Measurements from ENCODE around the gene ADARB2.

Gene ADARB2

GRCh38 chr10:1660815-1661214, 76.5 kb downstream of the ADARB2 start:
- TF ChIP-seq FOXM1 (IDR thresholded peaks at IDR 0.05; ENCODE audit: borderline replicate concordance, low read depth) (no peak), YY1 (IDR thresholded peaks at IDR 0.05; ENCODE audit: low read depth) (no peak), RAD21 (IDR thresholded peaks at IDR 0.05; ENCODE audit: low read depth) (no peak), REST (IDR thresholded peaks at IDR 0.05; ENCODE audit: low read depth) (no peak), USF1 (IDR thresholded peaks at IDR 0.05) (no peak), CREB1 (IDR thresholded peaks at IDR 0.05; ENCODE audit: low read depth) (no peak), EGR1 (IDR thresholded peaks at IDR 0.05) (no peak), CEBPB (IDR thresholded peaks at IDR 0.05) (no peak), TEAD4 (IDR thresholded peaks at IDR 0.05) (no peak), EP300 (IDR thresholded peaks at IDR 0.05; ENCODE audit: borderline replicate concordance) (no peak), TCF12 (IDR thresholded peaks at IDR 0.05; ENCODE audit: low read depth) (no peak), ZBTB7A (IDR thresholded peaks at IDR 0.05; ENCODE audit: low read depth) (no peak), NFIC (IDR thresholded peaks at IDR 0.05) (no peak), TAF1 (IDR thresholded peaks at IDR 0.05; ENCODE audit: low read depth) (no peak)
- TF ChIP-seq, protein P1, sequence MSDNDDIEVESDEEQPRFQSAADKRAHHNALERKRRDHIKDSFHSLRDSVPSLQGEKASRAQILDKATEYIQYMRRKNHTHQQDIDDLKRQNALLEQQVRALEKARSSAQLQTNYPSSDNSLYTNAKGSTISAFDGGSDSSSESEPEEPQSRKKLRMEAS (IDR thresholded peaks at IDR 0.05), result no peak

DNA sequence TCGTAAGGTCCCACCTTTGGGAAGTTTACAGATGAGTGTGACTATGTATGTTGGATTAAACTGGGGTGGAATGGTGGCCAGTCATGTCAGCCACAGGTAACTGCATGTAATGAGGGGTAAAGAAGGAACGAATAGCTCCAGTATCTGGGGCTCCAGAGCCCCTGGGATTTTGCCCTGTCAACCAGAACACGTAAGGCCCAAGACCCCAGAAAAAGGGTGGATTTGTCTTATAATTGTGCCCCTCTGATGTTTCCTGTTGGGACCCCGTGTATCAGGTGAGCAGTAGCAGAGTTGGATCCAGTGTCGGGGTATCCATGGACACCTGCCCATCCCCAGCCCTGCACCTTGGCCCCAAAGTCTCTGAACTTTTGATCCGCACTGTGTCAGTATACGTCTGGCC, 76.9 kb downstream of the ADARB2 start:
- no peak for TF ChIP-seq ZBTB7A (IDR thresholded peaks at IDR 0.05; ENCODE audit: low read depth)
- TF ChIP-seq NFIC (IDR thresholded peaks at IDR 0.05), result no peak

DNA sequence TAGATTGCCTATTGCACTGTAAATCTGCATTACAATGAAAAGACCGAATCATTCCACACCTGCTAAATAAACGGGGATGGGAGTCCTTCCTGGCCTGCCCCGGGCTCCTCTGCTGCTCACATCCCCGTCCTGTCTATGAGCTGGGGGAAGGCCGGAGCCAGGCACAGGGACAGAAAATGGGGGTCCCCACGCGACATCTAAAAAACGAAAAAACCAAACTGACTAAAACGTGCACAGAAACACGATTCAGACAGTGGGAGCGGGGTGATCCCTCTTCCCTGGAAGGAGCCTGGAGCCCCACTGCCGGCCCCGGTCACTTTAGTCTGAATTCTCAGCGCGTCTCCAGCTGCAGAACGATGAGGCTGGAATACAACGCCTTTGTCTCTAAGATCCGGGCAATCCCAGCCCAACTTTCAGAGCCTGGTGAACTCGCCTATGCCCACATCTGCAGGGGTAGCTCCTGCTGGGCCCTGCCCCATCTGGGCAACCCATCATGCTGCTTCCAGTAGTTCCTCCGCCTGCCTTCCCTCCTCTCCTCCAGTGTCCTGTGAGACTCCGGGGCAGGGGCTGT, 78.0 kb downstream of the ADARB2 start:
- TF ChIP-seq EGR1 (IDR thresholded peaks at IDR 0.05) (no peak), CREB1 (IDR thresholded peaks at IDR 0.05; ENCODE audit: low read depth) (no peak), TCF12 (IDR thresholded peaks at IDR 0.05; ENCODE audit: low read depth) (no peak), TAF1 (IDR thresholded peaks at IDR 0.05; ENCODE audit: low read depth) (no peak), USF1 (IDR thresholded peaks at IDR 0.05) (no peak), YY1 (IDR thresholded peaks at IDR 0.05; ENCODE audit: low read depth) (no peak), EP300 (IDR thresholded peaks at IDR 0.05; ENCODE audit: borderline replicate concordance) (no peak), NFIC (IDR thresholded peaks at IDR 0.05) (no peak), ZBTB7A (IDR thresholded peaks at IDR 0.05; ENCODE audit: low read depth) (no peak), CEBPB (IDR thresholded peaks at IDR 0.05) (no peak), FOXM1 (IDR thresholded peaks at IDR 0.05; ENCODE audit: borderline replicate concordance, low read depth) (no peak), REST (IDR thresholded peaks at IDR 0.05; ENCODE audit: low read depth) (no peak), TEAD4 (IDR thresholded peaks at IDR 0.05) (no peak), RAD21 (IDR thresholded peaks at IDR 0.05; ENCODE audit: low read depth) (no peak)
- TF ChIP-seq, protein P1 (IDR thresholded peaks at IDR 0.05), result no peak

DNA sequence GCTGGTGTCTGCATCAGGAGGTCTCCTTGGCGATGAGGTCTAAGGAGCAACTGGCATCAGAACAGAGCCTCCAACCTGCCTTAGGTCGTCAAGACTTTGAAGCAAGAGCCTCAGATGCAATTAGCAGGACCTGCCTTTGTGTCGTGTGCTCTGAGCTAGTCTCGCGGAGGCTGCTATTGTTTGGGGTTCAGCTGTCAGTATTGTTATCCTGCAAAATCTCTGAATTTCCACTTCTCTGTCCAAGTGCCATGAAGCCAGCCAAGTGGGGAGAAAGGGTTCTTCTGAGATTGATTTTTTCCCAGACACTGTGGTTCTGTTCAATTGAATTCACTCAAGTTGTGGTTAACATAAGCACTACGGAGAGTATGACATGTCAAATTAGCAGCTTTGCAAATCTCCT, 78.7 kb downstream of the ADARB2 start:
- TF ChIP-seq ZBTB7A (IDR thresholded peaks at IDR 0.05; ENCODE audit: low read depth), result no peak
- no peak for TF ChIP-seq CEBPB (IDR thresholded peaks at IDR 0.05)
- TF ChIP-seq REST (IDR thresholded peaks at IDR 0.05; ENCODE audit: low read depth), result no peak
- TF ChIP-seq TEAD4 (IDR thresholded peaks at IDR 0.05), result no peak
- TF ChIP-seq, protein P1 (IDR thresholded peaks at IDR 0.05), result no peak
- TF ChIP-seq TCF12 (IDR thresholded peaks at IDR 0.05; ENCODE audit: low read depth), result no peak

Data from Ishikawa (cell line).